ENCODE data around the gene ZNF658.
"Not testable (repeated sequence)": the region's sequence is repeated elsewhere in the genome, so short reads cannot be mapped to it uniquely, and the experiment has no call there.

GRCh38 chr9:66942400-66943155 is 42.1 kb downstream of the ZNF658 start:
- not testable (repeated sequence) for TF ChIP-seq CTCF (conservative IDR thresholded peaks at IDR 0.05 in 1 of 2, IDR thresholded peaks at IDR 0.05 in 1 of 2; ENCODE audit: extremely low read depth in 1 of 2, insufficient read depth in 1 of 2, low read depth in 1 of 2, low read length in 2 of 2); EZH2 (IDR thresholded peaks at IDR 0.05; ENCODE audit: borderline replicate concordance, low read length)

All from mammary epithelial cell (primary cell).